HepG2 (cell line): ENCODE results near the gene ONECUT3. TPM values are rescaled to one million over a fixed set of nuclear protein-coding genes. Genes with fewer than 3 reads are reported as not detected.
"Not testable (repeated sequence)": the region's sequence is repeated elsewhere in the genome, so short reads cannot be mapped to it uniquely, and the experiment has no call there.

Source experiments
- ATAC-seq: fragments of 200-7000 bp; cut with Tn5 transposase; 3 replicates; pipeline ENCODE4 v1.9.1; 2020; ENCODE audit warnings: mild to moderate bottlenecking, moderate library complexity
- BruUV-seq: library from RNA; stranded (reverse); fragments of 400-500 nt; replicated peaks from 2 replicates; lab custom pipeline; 2021; lab: Mats Ljungman, UMichigan
- CTCF ChIA-PET: fragments of 300-600 bp; formaldehyde crosslinking; extraction: SDS; loops from one replicate; lab custom pipeline; 2021; ENCODE audit warnings: low total read pairs, inconsistent platforms, low intra/inter-chr PET ratio; lab: Yijun Ruan, JAX
- POLR2A ChIA-PET: fragments of 350-600 bp; sonication (Branson Sonifier 250); formaldehyde crosslinking; loops from one replicate; lab custom pipeline; 2020; ENCODE audit warnings: antibody characterized with exemption, inconsistent platforms; lab: Yijun Ruan, JAX
- DNase-seq: peaks from one replicate; pipeline ENCODE4 v3.0.0-alpha.2; 2015; ENCODE audit warnings: low spot score
- FAIRE-seq: peaks from 3 replicates; lab custom pipeline; 2011; peaks lifted over from hg19 to GRCh38; lab: Jason Lieb, UNC
- H2AFZ ChIP-seq: one replicate; pipeline ENCODE4 v1.6.1; 2011; ENCODE audit warnings: low read length, inconsistent platforms
- H3K27ac ChIP-seq: fragments of 300-600 bp; 3 replicates; pipeline ENCODE4 v1.8.0; 2011; ENCODE audit warnings: mixed run types, mild to moderate bottlenecking, mixed read lengths, low read length, inconsistent platforms; ENCODE audit not compliant: insufficient read depth; ENCODE audit errors: extremely low read length
- H3K27me3 ChIP-seq, 2 experiments: fragments of 200-600 bp in 1 of 2; 2 replicates in 1 of 2; 3 replicates in 1 of 2; pipeline versions ENCODE4 v1.6.0 to v1.8.0; 2011; ENCODE audit warnings: low read length in 2 of 2, mild to moderate bottlenecking in 2 of 2, moderate library complexity in 2 of 2, inconsistent platforms in 1 of 2; ENCODE audit not compliant: insufficient read depth in 2 of 2, control insufficient read depth in 1 of 2
- H3K36me3 ChIP-seq, 2 experiments: fragments of 200-600 bp in 1 of 2; replicated peaks in 1 of 2; 2 replicates in 1 of 2; 3 replicates in 1 of 2; pipeline versions ENCODE4 v1.5.1 to v1.8.0; 2011; ENCODE audit warnings: low read length in 2 of 2, inconsistent platforms in 1 of 2; ENCODE audit not compliant: insufficient read depth in 2 of 2, control insufficient read depth in 1 of 2
- H3K4me1 ChIP-seq: 2 replicates; pipeline ENCODE4 v1.5.1; 2012; ENCODE audit warnings: low read length, inconsistent platforms; ENCODE audit not compliant: insufficient read depth
- H3K4me2 ChIP-seq: 2 replicates; pipeline ENCODE4 v1.6.0; 2011; ENCODE audit warnings: low read depth, low read length, inconsistent platforms
- H3K4me3 ChIP-seq, 3 experiments: fragments of 200-600 bp in 1 of 3; sonication (generic), shearing (Covaris generic) in 1 of 3; replicated peaks in 1 of 3; 2 replicates each; pipeline ENCODE4 v1.5.1; 2011 to 2016; ENCODE audit warnings: low read length in 3 of 3, inconsistent platforms in 2 of 3, low read depth in 2 of 3, mild to moderate bottlenecking in 2 of 3, control low read depth in 1 of 3, mixed read lengths in 1 of 3; ENCODE audit not compliant: insufficient read depth in 1 of 3
- H3K79me2 ChIP-seq: one replicate; pipeline ENCODE4 v1.6.1; 2011; ENCODE audit warnings: low read length, inconsistent platforms; ENCODE audit not compliant: insufficient read depth
- H3K9ac ChIP-seq: 2 replicates; pipeline ENCODE4 v1.6.0; 2011; ENCODE audit warnings: mild to moderate bottlenecking, low read depth, low read length, inconsistent platforms; ENCODE audit not compliant: insufficient read depth
- H3K9me3 ChIP-seq: 2 replicates; pipeline ENCODE4 v1.5.1; 2012; ENCODE audit warnings: mild to moderate bottlenecking, low read length
- H4K20me1 ChIP-seq: 2 replicates; pipeline ENCODE4 v1.6.0; 2011; ENCODE audit warnings: inconsistent platforms, mild to moderate bottlenecking, low read length, moderate library complexity; ENCODE audit not compliant: insufficient read depth
- JUN ChIP-seq: sonication (generic); formaldehyde crosslinking; IDR thresholded peaks from 2 replicates; pipeline ENCODE4 v1.4.0; 2020; ENCODE audit warnings: mild to moderate bottlenecking, missing genetic modification reagents
- KDM5B ChIP-seq: sonication (generic); formaldehyde crosslinking; IDR thresholded peaks from 2 replicates; pipeline ENCODE4 v1.4.0; 2020; ENCODE audit warnings: missing genetic modification reagents, mild to moderate bottlenecking, borderline replicate concordance
- NFRKB ChIP-seq: fragments of 450-650 bp; IDR thresholded peaks from 2 replicates; pipeline ENCODE4 v1.6.1; 2017
- RARG ChIP-seq: sonication (generic); formaldehyde crosslinking; IDR thresholded peaks from 2 replicates; pipeline ENCODE4 v1.4.0; 2020; ENCODE audit warnings: low read depth, mild to moderate bottlenecking, missing genetic modification reagents
- TARDBP ChIP-seq: sonication (generic); formaldehyde crosslinking; IDR thresholded peaks from 2 replicates; pipeline ENCODE4 v1.8.0; 2022; ENCODE audit warnings: mild to moderate bottlenecking, missing genetic modification reagents
- ZFX ChIP-seq: sonication (generic); formaldehyde crosslinking; IDR thresholded peaks from 2 replicates; pipeline ENCODE4 v1.4.0; 2020; ENCODE audit warnings: mild to moderate bottlenecking, low read depth, missing genetic modification reagents, moderate library complexity
- ZNF724P ChIP-seq: sonication (generic); formaldehyde crosslinking; IDR thresholded peaks from 2 replicates; pipeline ENCODE4 v1.8.0; 2022; ENCODE audit warnings: missing genetic modification reagents, borderline replicate concordance
- WGBS: methylation state at CpG from one replicate; pipeline ENCODE4 v1.1.6; 2017; ENCODE audit warnings: low lambda C conversion rate; 5-methylcytosine and 5-hydroxymethylcytosine counted together
- in situ Hi-C: cut with HindIII; loops from 2 replicates; pipeline ENCODE4 v1.10.0; 2017; ENCODE audit warnings: low pct_unique_long_range_greater_than_20kb; ENCODE audit not compliant: extremely low pct_ligation_motif_present
- intact Hi-C: fragments of 100-400 bp; cut with micrococcal nuclease; formaldehyde crosslinking; loops from one replicate; pipeline ENCODE4 v1.10.0; 2022; ENCODE audit not compliant: unreplicated experiment
- polyA plus RNA-seq, 8 experiments: library from polyadenylated mRNA; depleted of rRNA in 3 of 8; stranded (reverse) in 7 of 8; unstranded in 1 of 8; fragments of >200 nt; fragmentation: Illumina TruSeq in 4 of 8; extraction: Trizol in 4 of 8; gene quantifications; 2 replicates each; pipeline versions ENCODE4 v1.2.1 to v1.2.3, GENCODE V29; 2011 to 2016; ENCODE audit warnings: low read depth in 4 of 8, missing spikeins in 1 of 8, mixed read lengths in 1 of 8; ENCODE audit not compliant: insufficient read depth in 1 of 8
- total RNA-seq, 5 experiments: library from RNA; depleted of rRNA; stranded (reverse); fragments of >200 nt; fragmentation: Illumina TruSeq; extraction: Trizol; gene quantifications; 2 replicates each; pipeline ENCODE4 v1.2.3, GENCODE V29; 2016; ENCODE audit warnings: low read depth in 1 of 5
- TF ChIP-seq, protein P1 (sequence below), 2 experiments: fragments of 450-650 bp in 1 of 2; sonication (generic) in 1 of 2; formaldehyde crosslinking; IDR thresholded peaks; 2 replicates each; pipeline versions ENCODE4 v1.5.0 to v1.8.0; 2020 to 2022; ENCODE audit warnings: mild to moderate bottlenecking in 1 of 2, missing genetic modification reagents in 1 of 2
- TF ChIP-seq, protein P2 (sequence below): sonication (generic); formaldehyde crosslinking; IDR thresholded peaks from 2 replicates; pipeline ENCODE4; 2020; ENCODE audit warnings: missing genetic modification reagents, mild to moderate bottlenecking, borderline replicate concordance
- TF ChIP-seq, protein P3 (sequence below): fragments of 450-650 bp; IDR thresholded peaks from 2 replicates; pipeline ENCODE4 v1.6.1; 2017; ENCODE audit warnings: mild to moderate bottlenecking

The ONECUT3 gene
- total and polyA plus RNA-seq, 2 of the 13 experiments (the other 11 are each of a cell fraction or from before 2014, with no cell fraction given): under 0.01 TPM; not detected in 1

DNA sequence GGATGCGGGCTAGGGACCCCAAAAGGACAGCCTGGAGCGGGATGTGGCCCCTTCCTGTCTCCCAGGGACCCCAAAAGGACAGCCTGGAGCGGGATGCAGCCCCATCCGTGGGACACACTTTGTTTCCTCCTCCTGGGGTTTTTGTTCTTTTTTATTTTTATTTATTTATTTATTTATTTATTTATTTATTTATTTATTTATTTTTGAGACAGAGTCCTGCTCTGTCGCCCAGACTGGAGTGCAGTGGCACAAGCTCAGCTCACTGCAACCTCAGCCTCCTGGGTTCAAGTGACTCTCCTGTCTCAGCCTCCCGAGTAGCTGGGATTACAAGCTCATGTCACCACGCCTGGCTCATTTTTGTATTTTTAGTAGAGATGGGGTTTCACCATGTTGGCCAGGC lies 44.0 kb downstream of the ONECUT3 start:
- CTCF ChIA-PET: interaction anchor here (0.7 kb wide), 1 partner anchor 274 kb away, joined by 3 read pairs; the partner anchor contains the start of gene PLK5
- H3K4me3 ChIP-seq, in situ Hi-C loops, H3K79me2 ChIP-seq, H3K4me2 ChIP-seq, H3K27ac ChIP-seq, intact Hi-C loops, H3K9me3 ChIP-seq, H4K20me1 ChIP-seq, BruUV-seq, H2AFZ ChIP-seq, H3K9ac ChIP-seq, H3K36me3 ChIP-seq, H3K27me3 ChIP-seq, DNase-seq, H3K4me1 ChIP-seq, ATAC-seq, POLR2A ChIA-PET, FAIRE-seq: not testable (repeated sequence)
- WGBS: 88% methylated on average over 6 of the region's 7 CpGs

DNA sequence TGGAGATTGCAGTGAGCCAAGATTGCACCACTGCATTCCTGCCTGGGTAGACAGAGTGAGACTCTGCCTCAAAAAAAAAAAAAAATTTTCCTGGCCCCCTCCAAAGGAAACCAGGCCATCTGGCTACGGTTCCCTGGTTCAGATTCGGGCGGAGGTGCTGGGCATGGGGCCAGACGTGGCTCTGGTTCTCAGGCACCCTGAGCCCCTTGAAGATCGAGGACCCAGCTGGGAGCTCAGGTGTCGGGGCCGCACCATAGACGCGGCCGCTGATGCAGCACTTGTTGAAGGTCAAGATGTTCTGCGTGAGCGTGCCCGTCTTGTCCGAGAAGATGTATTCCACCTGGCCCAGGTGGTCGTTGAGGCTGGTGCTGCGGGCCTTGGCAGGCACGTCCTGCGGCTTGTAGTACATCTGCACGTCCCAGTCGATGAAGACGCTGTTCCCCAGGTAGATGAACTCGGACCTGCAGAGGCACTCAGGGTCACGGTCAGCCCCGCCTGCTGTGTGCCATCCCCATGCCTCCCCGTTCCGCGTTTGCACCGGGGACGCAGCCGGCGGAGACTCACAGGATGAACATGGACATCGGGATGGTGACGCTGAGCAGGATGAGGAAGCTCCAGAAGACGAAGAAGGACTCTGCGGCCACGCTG lies 46.5 kb downstream of the ONECUT3 start:
- no TSS peak for BruUV-seq
- Histone ChIP-seq H3K4me3 (no peak overlapping the region), H3K4me1 (peaks cover 7% of the 10 kb centered on the region), H3K27me3 (peaks cover 0 to 2% of the 10 kb centered on the region in 2 experiments; a peak in 1 of 5 replicates), H4K20me1 (no peaks in the 10 kb centered on the region), H3K9me3 (no peaks in the 10 kb centered on the region), H3K4me2 (no peak overlapping the region), H3K79me2 (no peaks in the 10 kb centered on the region), H2AFZ (no peak overlapping the region), H3K36me3 (no peaks in the 10 kb centered on the region), H3K9ac (no peak overlapping the region), H3K27ac (no peak overlapping the region)
- in situ Hi-C loops: no loop called here
- DNase-seq (no peak), FAIRE-seq (no peak), ATAC-seq (no peak)
- POLR2A ChIA-PET: no interaction called here
- intact Hi-C loops: no loop called here
- 94% methylated on average over 22 of the region's 36 CpGs for WGBS
- CTCF ChIA-PET: no interaction called here
- TF ChIP-seq, protein P1, sequence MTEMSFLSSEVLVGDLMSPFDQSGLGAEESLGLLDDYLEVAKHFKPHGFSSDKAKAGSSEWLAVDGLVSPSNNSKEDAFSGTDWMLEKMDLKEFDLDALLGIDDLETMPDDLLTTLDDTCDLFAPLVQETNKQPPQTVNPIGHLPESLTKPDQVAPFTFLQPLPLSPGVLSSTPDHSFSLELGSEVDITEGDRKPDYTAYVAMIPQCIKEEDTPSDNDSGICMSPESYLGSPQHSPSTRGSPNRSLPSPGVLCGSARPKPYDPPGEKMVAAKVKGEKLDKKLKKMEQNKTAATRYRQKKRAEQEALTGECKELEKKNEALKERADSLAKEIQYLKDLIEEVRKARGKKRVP (CRISPR knock-in tag; IDR thresholded peaks at IDR 0.05): no peak
- TF ChIP-seq, protein P2, sequence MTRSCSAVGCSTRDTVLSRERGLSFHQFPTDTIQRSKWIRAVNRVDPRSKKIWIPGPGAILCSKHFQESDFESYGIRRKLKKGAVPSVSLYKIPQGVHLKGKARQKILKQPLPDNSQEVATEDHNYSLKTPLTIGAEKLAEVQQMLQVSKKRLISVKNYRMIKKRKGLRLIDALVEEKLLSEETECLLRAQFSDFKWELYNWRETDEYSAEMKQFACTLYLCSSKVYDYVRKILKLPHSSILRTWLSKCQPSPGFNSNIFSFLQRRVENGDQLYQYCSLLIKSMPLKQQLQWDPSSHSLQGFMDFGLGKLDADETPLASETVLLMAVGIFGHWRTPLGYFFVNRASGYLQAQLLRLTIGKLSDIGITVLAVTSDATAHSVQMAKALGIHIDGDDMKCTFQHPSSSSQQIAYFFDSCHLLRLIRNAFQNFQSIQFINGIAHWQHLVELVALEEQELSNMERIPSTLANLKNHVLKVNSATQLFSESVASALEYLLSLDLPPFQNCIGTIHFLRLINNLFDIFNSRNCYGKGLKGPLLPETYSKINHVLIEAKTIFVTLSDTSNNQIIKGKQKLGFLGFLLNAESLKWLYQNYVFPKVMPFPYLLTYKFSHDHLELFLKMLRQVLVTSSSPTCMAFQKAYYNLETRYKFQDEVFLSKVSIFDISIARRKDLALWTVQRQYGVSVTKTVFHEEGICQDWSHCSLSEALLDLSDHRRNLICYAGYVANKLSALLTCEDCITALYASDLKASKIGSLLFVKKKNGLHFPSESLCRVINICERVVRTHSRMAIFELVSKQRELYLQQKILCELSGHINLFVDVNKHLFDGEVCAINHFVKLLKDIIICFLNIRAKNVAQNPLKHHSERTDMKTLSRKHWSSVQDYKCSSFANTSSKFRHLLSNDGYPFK (CRISPR knock-in tag): no peak
- no peak for TF ChIP-seq KDM5B (CRISPR knock-in tag)
- no peak for TF ChIP-seq TARDBP (CRISPR knock-in tag)
- no peak for TF ChIP-seq RARG (CRISPR knock-in tag)
- TF ChIP-seq ZNF724P (CRISPR knock-in tag): no peak
- no peak for TF ChIP-seq JUN (CRISPR knock-in tag)
- TF ChIP-seq, protein P3, sequence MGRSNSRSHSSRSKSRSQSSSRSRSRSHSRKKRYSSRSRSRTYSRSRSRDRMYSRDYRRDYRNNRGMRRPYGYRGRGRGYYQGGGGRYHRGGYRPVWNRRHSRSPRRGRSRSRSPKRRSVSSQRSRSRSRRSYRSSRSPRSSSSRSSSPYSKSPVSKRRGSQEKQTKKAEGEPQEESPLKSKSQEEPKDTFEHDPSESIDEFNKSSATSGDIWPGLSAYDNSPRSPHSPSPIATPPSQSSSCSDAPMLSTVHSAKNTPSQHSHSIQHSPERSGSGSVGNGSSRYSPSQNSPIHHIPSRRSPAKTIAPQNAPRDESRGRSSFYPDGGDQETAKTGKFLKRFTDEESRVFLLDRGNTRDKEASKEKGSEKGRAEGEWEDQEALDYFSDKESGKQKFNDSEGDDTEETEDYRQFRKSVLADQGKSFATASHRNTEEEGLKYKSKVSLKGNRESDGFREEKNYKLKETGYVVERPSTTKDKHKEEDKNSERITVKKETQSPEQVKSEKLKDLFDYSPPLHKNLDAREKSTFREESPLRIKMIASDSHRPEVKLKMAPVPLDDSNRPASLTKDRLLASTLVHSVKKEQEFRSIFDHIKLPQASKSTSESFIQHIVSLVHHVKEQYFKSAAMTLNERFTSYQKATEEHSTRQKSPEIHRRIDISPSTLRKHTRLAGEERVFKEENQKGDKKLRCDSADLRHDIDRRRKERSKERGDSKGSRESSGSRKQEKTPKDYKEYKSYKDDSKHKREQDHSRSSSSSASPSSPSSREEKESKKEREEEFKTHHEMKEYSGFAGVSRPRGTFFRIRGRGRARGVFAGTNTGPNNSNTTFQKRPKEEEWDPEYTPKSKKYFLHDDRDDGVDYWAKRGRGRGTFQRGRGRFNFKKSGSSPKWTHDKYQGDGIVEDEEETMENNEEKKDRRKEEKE: no peak
- no peak for TF ChIP-seq NFRKB
- no peak for TF ChIP-seq ZFX
